HTERT RPE-1 (cell line): Measurements from ENCODE around the gene MIB2.
"Not testable (repeated sequence)": the region's sequence is repeated elsewhere in the genome, so short reads cannot be mapped to it uniquely, and the experiment has no call there.

Experiments
- in situ Hi-C: fragments of 300-500 bp; cut with MboI; formaldehyde crosslinking; loops from 4 replicates; pipeline ENCODE4 v1.14.3; 2020; ENCODE audit warnings: low sequenced_read_pairs

The MIB2 gene

DNA sequence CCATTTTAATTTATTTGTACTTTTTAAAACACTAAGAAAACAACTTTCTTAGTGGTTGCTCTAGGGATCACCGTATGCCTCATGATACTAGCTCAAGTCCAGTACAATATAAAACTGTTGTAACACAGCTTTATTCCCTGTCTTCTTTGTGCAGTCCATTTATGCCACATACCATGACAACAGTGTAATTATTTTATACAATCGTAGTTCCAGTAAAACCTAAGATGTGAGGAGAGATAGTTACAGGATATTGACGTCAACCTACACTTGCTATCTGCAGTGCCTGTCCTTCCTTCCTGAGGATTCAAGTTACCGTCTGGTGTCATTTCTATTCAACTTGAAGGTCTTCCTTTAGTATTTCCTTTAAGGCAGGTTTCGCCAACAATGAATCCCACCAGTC lies 31.0 kb downstream of the MIB2 start:
- in situ Hi-C loops, result not testable (repeated sequence)

DNA sequence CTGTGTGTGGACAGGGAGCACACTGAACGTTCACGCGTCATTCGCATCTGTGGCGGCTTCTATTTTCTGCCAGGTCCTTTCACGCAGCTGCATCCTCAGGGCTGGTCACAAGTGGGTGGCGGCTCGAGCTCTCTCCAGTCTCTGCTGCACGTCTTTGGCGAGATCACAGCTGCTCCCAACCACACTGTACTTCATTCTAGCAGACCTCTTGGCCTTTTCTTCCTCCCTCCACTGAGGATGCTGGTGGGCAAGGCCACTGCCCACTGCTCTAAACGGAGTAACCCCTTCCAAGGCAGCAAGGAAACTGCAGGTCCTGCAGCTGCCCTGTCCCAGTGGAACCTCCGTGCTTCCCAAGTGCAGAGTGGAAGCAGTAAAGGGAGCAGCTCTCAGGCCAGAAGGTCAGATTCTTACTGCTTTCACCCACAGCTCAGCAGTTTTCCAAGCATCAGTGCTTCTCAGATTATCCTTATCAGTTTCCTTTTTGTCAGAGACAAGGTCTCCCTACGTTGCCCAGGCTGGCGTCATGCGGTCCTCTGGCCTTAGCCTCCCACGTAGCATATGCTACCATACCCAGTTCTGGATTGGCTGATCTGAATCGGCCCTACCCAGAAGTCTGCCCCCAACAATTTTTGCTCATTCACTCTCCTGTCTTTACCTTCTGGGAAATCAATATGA lies 32.4 kb downstream of the MIB2 start:
- in situ Hi-C loops, result not testable (repeated sequence)

DNA sequence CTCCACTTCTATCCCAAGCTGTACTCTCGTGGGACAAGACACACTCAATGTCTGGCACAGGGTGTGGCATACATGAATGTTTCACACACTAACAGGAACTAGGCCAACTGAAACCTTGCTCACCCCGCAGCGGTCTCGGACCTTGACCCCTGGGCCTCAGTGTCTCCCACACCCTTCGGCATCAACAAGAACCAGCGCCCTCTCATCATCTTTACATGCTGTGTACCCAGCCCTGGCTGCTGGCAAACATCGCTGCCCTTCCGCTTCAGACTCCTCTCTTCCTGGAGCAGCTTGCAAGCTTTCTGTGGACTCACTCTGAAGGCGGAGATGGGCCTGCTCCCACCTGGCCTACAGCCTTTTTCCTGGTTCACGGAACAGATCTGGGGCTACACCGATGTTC lies 33.0 kb downstream of the MIB2 start:
- in situ Hi-C loops, result not testable (repeated sequence)

DNA sequence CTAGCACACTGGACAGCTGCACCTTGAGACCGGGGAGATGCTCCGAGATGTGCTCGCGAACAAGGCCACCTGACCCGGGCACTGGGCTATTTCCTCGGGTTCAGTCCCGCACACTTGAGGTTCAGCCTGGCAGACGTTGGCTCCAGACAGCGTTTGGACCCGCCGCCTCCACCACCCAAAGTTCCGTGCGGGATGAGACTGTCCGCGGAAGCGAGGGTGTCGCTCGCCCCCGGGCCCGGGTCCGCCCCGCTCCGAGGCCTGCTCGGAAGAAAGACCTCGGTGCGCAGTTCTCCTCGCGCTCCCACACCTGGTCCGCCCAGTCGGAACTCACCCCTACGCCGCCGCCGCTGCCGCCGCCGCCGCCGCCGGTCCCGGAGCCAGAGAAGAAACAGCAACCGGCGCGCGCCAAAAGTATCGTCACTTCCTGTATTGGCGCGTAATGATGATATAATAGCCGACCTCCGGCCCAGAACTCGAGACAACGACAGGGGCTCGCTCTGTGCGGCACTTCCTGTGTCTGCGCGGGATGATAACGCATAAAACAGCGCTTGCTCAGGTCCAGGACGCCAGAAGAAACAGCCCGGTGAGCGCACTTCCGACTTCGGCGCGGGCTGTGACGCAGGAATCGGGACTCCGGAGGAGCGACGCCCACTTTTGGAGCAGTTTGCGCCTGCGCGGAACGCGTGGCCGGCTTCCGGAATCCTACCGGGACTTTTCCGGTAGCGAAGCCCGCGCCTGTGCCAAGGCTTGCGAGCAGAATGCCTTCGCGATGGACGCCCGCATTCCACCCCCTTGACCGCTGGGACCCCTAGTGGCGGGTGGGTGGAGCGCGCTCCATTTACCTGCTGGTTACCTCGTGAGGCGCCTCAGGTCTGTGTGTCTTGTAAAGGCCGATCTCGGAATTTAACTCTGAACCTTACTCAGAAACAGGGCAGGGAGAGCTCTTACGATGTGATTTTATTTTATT lies 43.6 kb downstream of the MIB2 start, which contains the start of gene CDK11B:
CDK11B (minus strand) TSS at position 422 of the 967 bp plus-strand sequence. CDS start 1,519 bp downstream, outside the sequence.
- in situ Hi-C loops, result not testable (repeated sequence)

DNA sequence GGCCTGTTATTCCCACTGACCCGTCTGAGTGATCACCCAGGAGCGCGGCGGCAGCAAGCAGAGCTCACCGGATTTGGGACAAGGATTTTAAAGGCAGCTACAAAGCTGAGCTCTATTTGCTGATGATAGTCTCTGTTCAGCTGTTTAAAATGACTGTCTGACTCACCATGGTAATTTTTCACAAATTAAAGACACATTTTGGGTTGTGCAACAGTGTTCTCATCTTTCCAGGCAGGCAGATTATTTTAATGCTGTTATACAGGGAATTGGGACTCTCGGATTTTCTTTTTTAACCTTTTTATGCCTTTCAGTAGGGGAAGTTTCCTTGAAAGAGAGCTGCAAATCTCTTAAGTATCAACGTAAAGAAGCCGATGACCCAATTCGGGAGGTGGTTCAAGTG lies 47.1 kb downstream of the MIB2 start:
- in situ Hi-C loops, result not testable (repeated sequence)

DNA sequence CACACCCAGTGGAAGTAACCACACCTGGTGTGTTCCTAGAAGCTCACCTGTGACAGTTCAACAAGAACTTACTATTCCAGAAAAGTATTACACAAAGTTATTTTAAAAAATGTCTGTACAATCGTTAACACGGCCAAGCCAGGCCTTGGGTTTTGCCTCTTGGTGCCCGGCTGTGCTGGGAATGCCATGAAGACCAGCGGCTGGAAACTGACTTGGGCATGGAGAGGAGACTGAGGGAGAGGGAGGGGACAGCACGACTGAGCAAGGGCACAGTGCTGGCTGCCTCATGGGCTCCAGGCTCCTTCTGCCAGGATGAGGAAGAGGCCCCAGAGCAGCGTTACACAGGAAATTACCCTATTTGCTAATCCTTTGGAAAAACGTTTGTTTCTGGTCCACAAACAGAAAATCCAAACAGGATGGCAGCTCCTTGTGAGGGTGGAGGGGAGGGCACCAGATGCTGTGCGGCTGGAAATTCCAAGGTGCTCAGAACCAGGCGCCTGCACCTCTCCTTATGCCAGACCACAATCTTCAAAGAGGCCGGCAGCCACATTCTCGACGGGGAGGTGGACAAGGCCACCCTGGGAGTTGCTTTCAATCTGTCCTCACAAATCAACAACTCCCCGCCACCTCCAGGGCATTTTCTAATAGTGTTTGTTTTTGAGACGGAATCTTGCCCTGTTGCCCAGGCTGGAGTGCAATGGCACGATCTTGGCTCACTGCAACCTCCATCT lies 47.7 kb downstream of the MIB2 start:
- in situ Hi-C loops, result not testable (repeated sequence)

DNA sequence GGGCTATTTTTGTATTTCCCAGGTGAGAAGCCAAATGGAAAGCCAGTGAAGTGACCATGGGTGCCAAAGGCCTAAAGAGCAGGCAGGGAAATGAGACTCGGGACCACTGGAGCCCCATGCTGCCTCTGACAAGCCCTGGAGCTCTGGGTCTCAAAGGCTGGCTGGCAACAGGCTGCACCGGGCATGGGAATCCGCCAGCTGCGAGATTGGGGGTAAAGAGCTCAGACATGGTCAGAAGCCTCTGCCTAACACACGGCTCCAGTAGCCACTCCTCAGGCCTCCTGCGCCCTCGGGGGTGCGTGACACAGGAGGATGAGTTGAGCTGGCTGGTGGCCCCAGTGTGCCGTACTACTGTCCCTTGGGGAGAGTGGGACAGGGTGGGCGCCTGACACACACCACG lies 49.0 kb downstream of the MIB2 start:
- in situ Hi-C loops, result not testable (repeated sequence)

DNA sequence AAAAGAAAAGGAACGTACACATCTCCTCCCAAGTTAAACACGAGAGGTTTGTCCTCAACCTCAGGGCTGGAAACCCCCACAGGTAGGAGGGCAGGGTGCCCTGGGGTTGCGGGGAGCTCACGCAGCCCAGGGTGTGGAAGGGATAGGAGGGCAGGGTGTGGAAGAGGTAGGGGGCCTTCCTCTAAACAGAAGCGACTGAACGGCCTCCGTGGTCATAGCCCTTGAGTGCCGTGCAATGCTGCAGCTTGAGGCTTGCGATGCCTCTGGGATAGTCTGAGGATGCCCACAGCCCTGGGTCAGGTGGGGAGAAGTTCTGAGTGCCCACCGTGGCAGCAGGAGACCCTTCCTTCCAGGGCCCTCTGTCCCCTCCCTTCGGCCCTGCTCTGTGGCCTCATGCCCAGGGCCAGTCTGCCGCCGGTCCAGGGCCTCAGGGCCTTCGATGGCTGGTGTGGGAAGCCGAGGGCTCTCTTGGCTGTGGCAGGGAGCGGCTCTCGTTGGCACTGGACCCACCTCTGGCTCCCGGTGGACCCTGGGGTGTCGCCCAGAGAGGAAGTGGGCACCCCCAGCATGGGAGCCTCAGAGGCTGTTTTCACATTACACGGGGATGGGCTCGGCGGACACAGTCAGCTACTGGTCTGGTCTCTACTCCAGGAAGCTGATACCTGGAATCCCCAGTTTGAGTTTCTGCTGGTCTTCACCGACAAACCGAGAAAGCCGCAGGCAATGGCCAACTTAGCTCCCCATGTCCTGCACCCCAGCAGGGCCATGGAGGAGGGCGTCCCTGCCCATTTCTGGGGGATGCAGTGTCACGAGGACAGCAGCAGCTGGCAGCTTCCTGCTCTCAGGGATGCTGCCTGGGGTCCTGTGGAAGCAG lies 49.9 kb downstream of the MIB2 start:
- in situ Hi-C loops, result no loop called here

DNA sequence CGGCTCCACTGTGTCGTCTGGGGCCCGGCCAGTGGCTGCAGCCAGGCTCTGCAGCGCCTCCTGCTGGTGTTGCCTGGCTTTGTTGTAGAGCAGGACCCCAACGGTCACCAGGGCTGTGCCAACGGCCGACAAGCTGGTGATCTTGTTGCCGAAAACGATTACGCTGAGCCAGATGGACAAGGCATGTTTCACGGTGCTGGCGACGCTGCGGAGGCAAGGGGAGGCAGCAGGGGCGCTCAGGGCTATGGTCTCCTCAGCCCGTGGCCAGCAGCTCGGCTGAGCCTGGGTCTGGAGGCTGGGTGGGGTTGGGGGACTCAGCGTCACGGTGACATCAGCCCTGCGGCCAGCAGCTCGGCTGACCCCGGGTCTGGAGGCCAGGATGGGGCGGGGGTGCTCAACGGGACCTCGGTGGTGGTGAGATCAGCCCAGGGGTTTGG lies 50.5 kb downstream of the MIB2 start:
- in situ Hi-C loops, result no loop called here

DNA sequence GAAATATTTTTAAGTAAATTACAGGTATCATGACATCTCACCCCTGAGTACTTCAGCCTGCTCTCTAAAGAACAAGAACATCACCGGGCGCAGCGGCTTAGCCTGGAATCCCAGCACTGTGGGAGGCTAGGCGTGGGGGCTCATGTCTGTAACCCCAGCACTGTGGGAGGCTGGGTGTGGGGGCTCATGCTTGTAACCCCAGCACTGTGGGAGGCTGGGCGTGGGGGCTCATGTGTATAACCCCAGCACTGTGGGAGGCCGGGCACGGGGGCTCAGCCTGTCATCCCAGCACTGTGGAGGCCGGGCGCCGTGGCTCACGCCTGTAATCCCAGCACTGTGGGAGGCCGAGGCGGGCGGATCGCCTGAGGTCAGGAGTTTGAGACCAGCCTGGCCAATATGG lies 51.2 kb downstream of the MIB2 start:
- in situ Hi-C loops, result no loop called here

DNA sequence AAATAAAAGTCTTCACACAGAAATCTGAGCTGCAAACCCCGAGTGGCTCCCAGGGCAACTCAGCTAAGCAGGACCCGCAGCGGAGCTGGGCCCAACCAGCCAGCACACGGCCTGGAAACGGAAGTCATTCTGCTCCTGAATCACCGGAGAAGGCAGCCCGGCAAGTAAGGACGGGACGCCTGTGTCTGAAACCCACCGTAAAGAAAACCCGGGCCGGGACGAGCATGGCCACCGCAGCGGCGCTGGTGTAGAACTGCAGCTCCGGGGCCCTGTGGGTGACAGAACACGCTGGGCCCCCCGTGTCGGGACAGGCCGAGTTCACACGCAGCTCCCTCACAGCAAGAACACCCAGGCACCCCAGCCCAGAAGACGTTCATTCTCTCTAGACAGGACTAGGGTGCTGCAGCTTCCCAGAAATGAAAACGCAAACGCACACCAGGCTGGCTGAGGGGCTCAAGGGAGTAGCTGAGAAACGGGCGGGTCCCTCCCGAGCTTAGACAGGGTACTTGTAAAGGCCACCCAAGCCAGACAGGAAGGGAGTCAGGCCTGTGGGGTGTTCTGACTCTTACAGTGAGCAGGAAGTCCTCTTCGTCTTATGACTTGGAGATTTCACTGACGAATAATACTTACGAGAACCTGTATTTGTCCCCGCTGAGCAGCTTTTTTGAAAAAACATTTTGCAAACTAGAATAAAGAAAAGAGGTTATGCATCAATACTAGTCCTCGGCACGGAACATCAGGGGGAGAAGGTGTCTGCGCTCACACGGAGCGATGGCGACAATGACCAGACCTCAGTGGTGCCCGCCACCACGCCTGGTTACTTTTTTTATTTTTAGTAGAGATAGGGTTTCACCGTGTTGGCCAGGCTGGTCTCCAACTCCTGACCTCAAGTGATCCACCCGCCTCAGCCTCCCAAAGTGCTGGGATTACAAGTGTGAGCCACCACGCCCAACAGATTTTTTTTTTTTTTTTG lies 54.5 kb downstream of the MIB2 start:
- in situ Hi-C loops, result no loop called here

DNA sequence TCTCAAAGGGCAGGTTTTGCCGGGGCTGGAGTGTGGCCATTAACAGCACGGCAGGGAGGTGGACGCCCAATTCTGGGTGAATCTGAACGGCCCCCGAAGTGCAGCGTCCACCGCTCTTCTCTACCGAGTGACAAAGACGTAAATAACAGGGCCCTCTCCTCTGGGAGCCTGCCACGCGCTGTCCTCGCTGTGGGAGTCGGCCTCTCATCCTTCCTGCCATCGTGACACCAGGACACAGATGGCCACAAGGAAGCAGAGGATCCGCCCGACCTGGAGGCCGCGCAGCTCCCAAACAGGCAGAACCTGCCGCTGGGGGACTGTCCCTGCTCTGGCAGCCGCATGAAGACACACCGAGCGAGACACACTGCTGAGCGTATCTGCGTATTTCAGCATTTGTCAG lies 55.6 kb downstream of the MIB2 start:
- in situ Hi-C loops, result no loop called here

DNA sequence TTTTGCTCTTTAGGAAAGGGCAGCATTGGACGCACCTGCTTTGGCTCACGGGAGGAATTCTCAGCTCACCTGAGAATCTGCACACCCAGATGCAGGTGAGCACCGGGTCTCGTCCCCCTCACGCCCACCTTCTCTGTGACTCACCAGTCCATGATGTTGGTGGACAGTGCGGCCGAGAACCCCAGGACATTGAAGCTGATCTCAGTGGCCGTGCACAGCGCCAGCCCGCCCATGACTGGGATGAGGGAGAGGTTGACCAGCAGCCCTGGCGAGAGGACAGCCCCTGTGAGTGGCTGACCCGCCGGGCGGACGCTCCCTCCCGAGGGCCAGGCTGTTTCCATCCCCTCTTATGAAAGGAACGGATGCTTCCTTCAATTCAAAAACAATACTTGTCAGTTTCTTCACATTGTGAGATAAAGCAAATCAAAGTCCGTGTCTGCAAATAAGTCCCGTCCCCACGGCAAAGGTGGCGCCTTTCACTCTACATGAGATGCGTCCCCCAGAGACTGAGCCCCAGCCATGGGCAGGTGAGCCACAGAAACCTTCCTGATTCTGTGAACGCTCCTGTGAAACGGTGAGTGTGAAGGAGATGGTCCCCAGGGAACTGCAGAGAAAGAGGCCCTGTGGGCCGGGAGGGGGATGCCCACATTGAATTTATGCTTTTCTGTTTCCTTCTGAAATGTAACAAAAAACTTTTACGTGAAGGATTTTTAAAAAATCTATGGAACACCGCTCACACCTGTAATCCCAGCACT lies 56.2 kb downstream of the MIB2 start:
- in situ Hi-C loops, result no loop called here

DNA sequence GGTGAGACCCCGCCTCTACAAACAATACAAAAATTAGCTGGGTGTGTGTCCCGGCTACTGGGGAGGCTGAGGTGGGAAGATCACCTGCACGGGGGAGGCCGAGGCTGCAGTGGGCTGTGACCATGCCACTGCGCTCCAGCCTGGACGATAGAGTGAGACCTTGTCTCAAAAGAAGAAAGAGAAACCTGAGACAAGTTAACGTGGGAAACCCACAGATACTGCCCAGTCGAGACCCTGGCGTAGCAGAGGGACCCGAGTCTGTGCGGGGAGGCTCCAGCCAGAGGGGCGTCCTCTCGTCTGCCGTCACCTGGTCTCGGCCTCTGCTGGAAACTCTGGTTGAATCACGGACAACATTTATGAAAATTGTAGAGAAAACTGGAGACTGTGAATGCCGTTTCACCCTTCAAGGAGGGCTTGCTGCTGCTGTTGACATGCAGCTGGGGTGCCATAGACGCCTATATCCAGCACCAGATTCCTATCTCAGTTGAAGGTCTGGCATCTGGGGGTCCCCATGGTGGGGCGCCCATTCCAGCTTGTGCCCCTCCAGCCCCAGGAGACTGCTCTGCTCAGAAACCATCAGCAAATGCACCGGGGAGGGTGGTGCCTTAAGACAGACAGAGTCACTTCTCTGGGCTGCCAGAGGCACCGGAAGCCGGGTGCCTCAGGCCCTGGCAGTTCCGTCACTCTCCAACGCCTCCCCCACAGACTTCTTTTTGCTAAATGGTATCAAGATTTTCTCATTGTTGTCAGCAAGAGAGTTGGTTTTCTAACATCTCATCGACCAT lies 57.1 kb downstream of the MIB2 start:
- in situ Hi-C loops, result no loop called here

DNA sequence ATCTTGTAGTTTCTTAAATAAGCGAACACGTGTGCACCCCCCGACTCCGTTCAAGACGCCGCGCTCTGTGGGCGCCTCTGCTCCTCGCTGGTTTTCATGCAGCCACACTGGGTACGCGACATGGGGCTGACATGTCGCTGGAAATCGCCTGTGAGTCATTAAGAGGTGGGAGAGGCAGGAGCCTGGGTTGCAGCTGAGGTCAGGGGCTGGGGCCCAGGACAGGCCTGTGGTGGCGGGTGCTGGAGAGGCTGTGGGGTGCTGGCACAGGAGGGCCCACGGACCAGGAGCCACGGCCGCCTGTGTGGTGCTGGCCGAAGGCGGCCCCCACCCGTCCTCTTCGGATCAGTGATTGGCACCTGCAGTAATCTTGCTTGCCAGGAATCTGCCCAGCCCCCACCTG lies 59.5 kb downstream of the MIB2 start:
- in situ Hi-C loops, result not testable (repeated sequence)

DNA sequence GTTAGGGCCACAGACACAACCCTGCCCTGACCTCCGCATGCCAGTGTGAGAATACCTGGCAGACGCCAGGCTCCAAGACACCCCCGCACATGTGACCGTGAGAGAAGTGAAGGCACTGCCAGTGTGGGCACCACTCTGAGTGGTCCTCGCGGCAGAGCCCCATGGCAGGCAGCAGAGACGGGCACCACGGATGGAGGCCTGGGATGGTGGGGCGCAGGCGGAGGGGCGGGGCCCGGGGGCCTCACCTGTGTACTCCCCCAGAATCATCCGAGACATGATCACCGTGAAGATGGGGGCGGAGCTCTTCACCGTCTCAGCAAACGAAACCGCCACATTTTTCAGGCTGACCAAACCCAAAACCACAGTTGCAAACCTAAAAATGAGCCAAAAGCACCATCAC lies 59.9 kb downstream of the MIB2 start:
- in situ Hi-C loops, result not testable (repeated sequence)

DNA sequence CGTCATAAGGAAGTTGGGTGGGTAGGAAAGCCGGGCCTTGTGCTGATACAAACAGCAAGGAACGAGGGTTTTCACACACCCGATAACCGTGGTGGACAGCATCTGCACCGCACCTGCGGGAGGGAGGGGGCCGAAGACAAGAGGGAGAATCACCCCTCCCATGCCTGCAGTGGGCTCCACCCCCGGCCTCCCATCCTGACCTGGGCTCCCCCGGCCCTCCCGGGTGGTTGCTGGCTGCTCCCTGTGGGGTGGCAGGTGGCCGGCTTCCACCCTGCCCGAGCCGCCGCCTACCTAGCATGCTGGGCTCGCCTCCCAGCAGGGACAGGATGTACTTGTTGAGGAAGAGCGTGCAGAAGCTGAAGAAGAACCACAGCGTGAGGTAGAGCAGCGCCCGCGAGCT lies 60.8 kb downstream of the MIB2 start:
- in situ Hi-C loops, result not testable (repeated sequence)
